Body of pancreas (tissue), 4 donors: Measurements from ENCODE around the gene GRIA1.

Experiments
- POLR2A ChIP-seq, 3 donors: fragments of 450-650 bp; IDR thresholded peaks; one replicate each; pipeline ENCODE4 v1.6.1; 2016; ENCODE audit warnings: antibody characterized with exemption in 3 of 3, mild to moderate bottlenecking in 2 of 3
- TF ChIP-seq, protein P1 (sequence below), 7 experiments: fragments of 450-650 bp in 4 of 7; fragments of 200-600 bp in 3 of 7; sonication (generic) in 3 of 7; IDR thresholded peaks; one replicate each; pipeline ENCODE4 v1.5.1; 2016 to 2019; ENCODE audit warnings: antibody characterized with exemption in 7 of 7

DNA sequence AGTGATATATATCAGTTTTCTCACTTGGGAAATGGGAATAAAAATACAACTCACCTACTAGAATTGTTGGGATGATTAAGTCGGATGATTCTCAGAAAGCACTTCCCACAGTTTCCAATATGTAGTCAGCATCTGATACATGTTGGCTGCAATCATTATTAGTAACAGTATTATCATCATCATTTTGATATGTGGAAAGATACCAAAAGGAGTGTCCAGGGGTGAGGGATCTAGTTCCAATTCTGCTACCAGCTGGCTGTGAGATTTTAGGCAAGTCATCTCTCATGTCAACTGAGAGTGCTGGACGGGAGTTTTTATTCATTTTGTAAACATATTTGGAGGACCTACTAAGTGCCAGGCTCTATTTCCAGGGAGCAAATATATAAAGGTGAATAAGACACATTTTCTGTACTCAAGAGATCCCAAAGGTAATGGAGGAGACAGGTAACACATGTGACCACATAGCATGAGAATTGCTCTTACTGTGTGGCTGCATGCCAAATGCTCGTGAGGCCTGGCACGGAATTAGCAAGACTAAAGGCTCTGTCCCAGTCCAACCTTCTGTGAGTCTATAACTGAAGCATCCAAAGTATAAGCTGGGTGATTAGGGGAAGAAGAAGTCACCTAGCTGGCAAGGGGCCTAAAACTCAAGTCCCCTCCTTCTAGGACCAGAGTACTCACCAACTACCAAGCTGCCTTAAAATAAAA, 83.0 kb downstream of the GRIA1 start:
- TF ChIP-seq POLR2A (IDR thresholded peaks at IDR 0.05): no peak
- TF ChIP-seq, protein P1, sequence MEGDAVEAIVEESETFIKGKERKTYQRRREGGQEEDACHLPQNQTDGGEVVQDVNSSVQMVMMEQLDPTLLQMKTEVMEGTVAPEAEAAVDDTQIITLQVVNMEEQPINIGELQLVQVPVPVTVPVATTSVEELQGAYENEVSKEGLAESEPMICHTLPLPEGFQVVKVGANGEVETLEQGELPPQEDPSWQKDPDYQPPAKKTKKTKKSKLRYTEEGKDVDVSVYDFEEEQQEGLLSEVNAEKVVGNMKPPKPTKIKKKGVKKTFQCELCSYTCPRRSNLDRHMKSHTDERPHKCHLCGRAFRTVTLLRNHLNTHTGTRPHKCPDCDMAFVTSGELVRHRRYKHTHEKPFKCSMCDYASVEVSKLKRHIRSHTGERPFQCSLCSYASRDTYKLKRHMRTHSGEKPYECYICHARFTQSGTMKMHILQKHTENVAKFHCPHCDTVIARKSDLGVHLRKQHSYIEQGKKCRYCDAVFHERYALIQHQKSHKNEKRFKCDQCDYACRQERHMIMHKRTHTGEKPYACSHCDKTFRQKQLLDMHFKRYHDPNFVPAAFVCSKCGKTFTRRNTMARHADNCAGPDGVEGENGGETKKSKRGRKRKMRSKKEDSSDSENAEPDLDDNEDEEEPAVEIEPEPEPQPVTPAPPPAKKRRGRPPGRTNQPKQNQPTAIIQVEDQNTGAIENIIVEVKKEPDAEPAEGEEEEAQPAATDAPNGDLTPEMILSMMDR (IDR thresholded peaks at IDR 0.05): no peak
